Measurements from ENCODE around the gene CLN3.

CLN3 gene

DNA sequence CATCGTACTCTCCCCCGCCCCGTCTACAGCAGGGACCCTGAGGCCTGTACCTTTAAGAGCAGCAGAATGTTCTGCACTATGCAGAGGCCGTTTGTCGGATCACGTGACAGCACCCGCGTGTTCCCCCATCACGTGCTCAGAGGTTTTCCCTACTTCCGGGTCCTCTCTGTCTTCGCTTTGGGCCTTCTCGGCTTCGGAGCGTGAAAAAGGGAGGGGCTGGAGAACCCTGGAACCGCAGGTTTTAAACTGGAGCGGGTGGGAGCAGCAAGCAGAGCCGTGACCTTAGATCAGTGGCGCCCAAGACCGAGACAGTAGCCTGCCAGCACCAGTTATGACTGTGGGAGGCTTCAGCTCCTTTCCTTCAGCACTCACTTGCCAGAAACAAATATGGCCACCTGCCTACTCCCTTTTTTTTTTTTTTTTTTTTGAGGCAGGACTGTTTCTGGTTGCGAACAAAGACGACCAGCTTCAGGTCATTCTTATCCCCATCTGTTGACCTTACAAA is at the start of gene CLN3:
Gene CLN3 (minus strand): TSS at position 105 of the 505 bp plus-strand sequence. CDS start 315 bp downstream, outside the sequence.
- in situ Hi-C loops (cut with HindIII; ENCODE audit: low pct_ligation_motif_present, low sequenced_read_pairs): no loop called here
- no peak for TF ChIP-seq CTCF (IDR thresholded peaks at IDR 0.05; ENCODE audit: low read depth, low read length, missing control alignments)
- Histone ChIP-seq H3K27me3 (replicated peaks) (no peaks in the 10 kb centered on the region), H3K4me3 (ENCODE audit: low read depth, low read length) (peak within 1 kb of the TSS; percentile 99), H3K36me3 (replicated peaks) (no peaks in the 10 kb centered on the region), H3K27ac (peak within 1 kb of the TSS; percentile 99)
- DNase-seq: peak; percentile 92

DNA sequence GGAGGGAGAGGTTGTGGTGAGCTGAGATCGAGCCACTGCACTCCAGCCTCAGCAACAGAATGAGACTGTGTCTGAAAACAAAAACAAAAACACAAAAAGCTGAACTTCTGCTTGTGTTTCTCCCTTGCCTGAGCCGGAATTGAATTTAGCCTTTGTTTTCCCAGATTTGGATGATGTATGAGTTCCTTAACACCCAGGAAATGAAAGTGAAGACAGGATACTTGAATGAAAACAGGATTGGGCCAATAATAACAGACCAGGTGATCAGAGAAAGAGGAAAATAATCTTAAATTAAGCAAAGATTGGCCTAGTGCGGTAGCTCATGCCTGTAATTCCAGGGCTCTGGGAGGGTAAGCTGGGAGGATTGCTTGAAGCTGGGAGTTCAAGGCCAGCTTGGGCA is 48.5 kb upstream of the CLN3 start:
- in situ Hi-C loops (cut with HindIII; ENCODE audit: low pct_ligation_motif_present, low sequenced_read_pairs): no loop called here
- TF ChIP-seq CTCF (IDR thresholded peaks at IDR 0.05; ENCODE audit: low read depth, low read length, missing control alignments): no peak
- no peak for DNase-seq

GRCh38 chr16:28538733-28539596 is 47.1 kb upstream of the CLN3 start, which contains the start of gene NUPR1:
NUPR1 (minus strand) TSS chr16:28538974; CDS start chr16:28538907, 67 bp downstream.
- no peak within 1 kb of the TSS for H3K27ac ChIP-seq
- DNase-seq: peak; percentile 72
- H3K36me3 ChIP-seq (replicated peaks): no peaks in the 10 kb centered on the region
- peak within 1 kb of the TSS; percentile 15 for H3K4me3 ChIP-seq (ENCODE audit: low read depth, low read length)
- H3K27me3 ChIP-seq (replicated peaks): no peaks in the 10 kb centered on the region
- TF ChIP-seq CTCF (IDR thresholded peaks at IDR 0.05; ENCODE audit: low read depth, low read length, missing control alignments): no peak
- in situ Hi-C loops (cut with HindIII; ENCODE audit: low pct_ligation_motif_present, low sequenced_read_pairs): no loop called here

More for the DNA sequence above, 48.5 kb upstream of the CLN3 start:
- Histone ChIP-seq H3K36me3 (replicated peaks) (no peaks in the 10 kb centered on the region), H3K27ac (no peak overlapping the region), H3K27me3 (replicated peaks) (no peaks in the 10 kb centered on the region), H3K4me3 (ENCODE audit: low read depth, low read length) (no peak overlapping the region)

- DNase-seq: no peak
- H3K27ac ChIP-seq: no peak overlapping the region
- no peaks in the 10 kb centered on the region for H3K27me3 ChIP-seq (replicated peaks)
- in situ Hi-C loops (cut with HindIII; ENCODE audit: low pct_ligation_motif_present, low sequenced_read_pairs): no loop called here
- no peaks in the 10 kb centered on the region for H3K36me3 ChIP-seq (replicated peaks)
- no peak for TF ChIP-seq CTCF (IDR thresholded peaks at IDR 0.05; ENCODE audit: low read depth, low read length, missing control alignments)
- H3K4me3 ChIP-seq (ENCODE audit: low read depth, low read length): no peak overlapping the region
These were observed 46.3 kb upstream of the CLN3 start for GRCh38 chr16:28537964-28538732.

- TF ChIP-seq CTCF (IDR thresholded peaks at IDR 0.05; ENCODE audit: low read depth, low read length, missing control alignments): no peak
- Histone ChIP-seq H3K27me3 (replicated peaks) (no peaks in the 10 kb centered on the region), H3K27ac (no peak overlapping the region), H3K36me3 (replicated peaks) (no peaks in the 10 kb centered on the region), H3K4me3 (ENCODE audit: low read depth, low read length) (peak overlapping the region; percentile 9)
- DNase-seq: no peak
- in situ Hi-C loops (cut with HindIII; ENCODE audit: low pct_ligation_motif_present, low sequenced_read_pairs): no loop called here
These were observed 45.2 kb upstream of the CLN3 start for GRCh38 chr16:28537076-28537475.
